ENCODE data around the gene CD48. TPM values are rescaled to one million over a fixed set of nuclear protein-coding genes. Genes with fewer than 3 reads are reported as not detected.
A peak's percentile ranks its signal among the peaks of the same experiment; 100 is the strongest.
"Not testable (repeated sequence)": the region's sequence is repeated elsewhere in the genome, so short reads cannot be mapped to it uniquely, and the experiment has no call there.

Gene CD48
- total RNA-seq, 2 donors from 2014 or later = 0.55 to 1.1 TPM

GRCh38 chr1:160731990-160732389 is 20.4 kb upstream of the CD48 start:
- Histone ChIP-seq H3K4me3 (ENCODE audit: low read length) (no peak overlapping the region), H3K36me3 (ENCODE audit: control insufficient read depth, insufficient read depth, low read length) (no peaks in the 10 kb centered on the region), H3K9ac (ENCODE audit: extremely low read depth, low read length, poor library complexity, severe bottlenecking) (no peak overlapping the region), H3K27me3 (ENCODE audit: control insufficient read depth, insufficient read depth, low read length, poor library complexity, severe bottlenecking) (no peaks in the 10 kb centered on the region), H3K9me3 (ENCODE audit: control insufficient read depth, low read length) (peaks cover 14% of the 10 kb centered on the region), H3K27ac (ENCODE audit: low read depth, low read length) (no peak overlapping the region), H3K4me1 (ENCODE audit: control insufficient read depth, insufficient read depth, low read length) (no peaks in the 10 kb centered on the region)
- Mint-ChIP-seq H3K27me3 (ENCODE audit: insufficient read depth) (no peaks in the 10 kb centered on the region), H3K9me3 (peaks cover 30% of the 10 kb centered on the region), H3K4me3 (no peak overlapping the region), H3K27ac (no peak overlapping the region), H3K36me3 (ENCODE audit: low read depth) (peaks cover 3% of the 10 kb centered on the region), H3K4me1 (no peaks in the 10 kb centered on the region)
- WGBS, 2 experiments (ENCODE audit: insufficient coverage in 1 of 2, insufficient read length in 1 of 2) = 100% methylated on average over 1 of the region's 1 CpG; no CpG with 5 or more reads in 1 of the 2 experiments
- DNase-seq = no peak
- TF ChIP-seq CTCF (conservative IDR thresholded peaks at IDR 0.05) = no peak

DNA sequence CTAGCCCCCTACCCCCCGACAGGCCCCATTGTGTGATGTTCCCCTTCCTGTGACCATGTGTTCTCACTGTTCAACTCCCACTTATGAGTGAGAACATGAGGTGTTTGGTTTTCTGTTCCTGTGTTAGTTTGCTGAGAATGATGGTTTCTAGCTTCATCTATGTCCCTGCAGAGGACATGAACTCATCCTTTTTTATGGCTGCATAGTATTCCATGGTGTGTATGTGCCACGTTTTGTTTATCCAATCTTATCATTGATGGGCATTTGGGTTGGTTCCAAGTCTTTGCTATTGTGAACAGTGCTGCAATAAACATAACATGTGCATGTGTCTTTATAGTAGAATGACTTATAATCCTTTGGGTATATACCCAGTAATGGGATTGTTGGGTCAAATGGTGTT is 19.9 kb upstream of the CD48 start:
- H3K4me3 ChIP-seq (ENCODE audit: low read length); H3K9me3 ChIP-seq (ENCODE audit: control insufficient read depth, low read length); H3K27ac ChIP-seq (ENCODE audit: low read depth, low read length); H3K9ac ChIP-seq (ENCODE audit: extremely low read depth, low read length, poor library complexity, severe bottlenecking); H3K27ac Mint-ChIP-seq; H3K27me3 Mint-ChIP-seq (ENCODE audit: insufficient read depth); H3K4me1 Mint-ChIP-seq; H3K36me3 ChIP-seq (ENCODE audit: control insufficient read depth, insufficient read depth, low read length); H3K36me3 Mint-ChIP-seq (ENCODE audit: low read depth); H3K27me3 ChIP-seq (ENCODE audit: control insufficient read depth, insufficient read depth, low read length, poor library complexity, severe bottlenecking); H3K4me1 ChIP-seq (ENCODE audit: control insufficient read depth, insufficient read depth, low read length); H3K4me3 Mint-ChIP-seq; DNase-seq: not testable (repeated sequence)
- peaks cover 25% of the 10 kb centered on the region for H3K9me3 Mint-ChIP-seq
- 86 to 92% methylated on average over 1 of the region's 2 CpGs for WGBS, 2 experiments (ENCODE audit: insufficient coverage in 1 of 2, insufficient read length in 1 of 2)

DNA sequence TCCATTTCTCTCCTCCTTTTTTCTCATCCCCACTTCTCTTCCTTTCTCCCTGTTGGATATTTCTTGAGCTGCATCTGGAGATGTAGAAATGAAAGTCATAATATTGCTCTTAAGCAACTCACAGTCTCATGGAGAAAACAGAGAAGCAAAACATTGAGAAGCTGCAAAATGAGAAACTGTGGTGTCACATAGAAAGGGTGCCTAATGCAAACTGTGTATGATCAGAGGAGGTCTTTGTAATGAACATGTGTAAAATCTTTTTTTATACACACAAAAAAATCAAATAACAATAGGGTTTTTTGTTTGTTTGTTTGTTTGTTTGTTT is 15.7 kb upstream of the CD48 start:
- no peak for DNase-seq
- Mint-ChIP-seq H3K27ac (no peak overlapping the region), H3K27me3 (ENCODE audit: insufficient read depth) (no peaks in the 10 kb centered on the region), H3K4me1 (no peaks in the 10 kb centered on the region), H3K9me3 (peaks cover 7% of the 10 kb centered on the region), H3K4me3 (no peak overlapping the region), H3K36me3 (ENCODE audit: low read depth) (no peaks in the 10 kb centered on the region)
- no peak overlapping the region for H3K27ac ChIP-seq (ENCODE audit: low read depth, low read length)
- no peak for TF ChIP-seq CTCF (conservative IDR thresholded peaks at IDR 0.05)
- no peak overlapping the region for H3K4me3 ChIP-seq (ENCODE audit: low read length)
- H3K9ac ChIP-seq (ENCODE audit: extremely low read depth, low read length, poor library complexity, severe bottlenecking) = no peak overlapping the region
- H3K4me1 ChIP-seq (ENCODE audit: control insufficient read depth, insufficient read depth, low read length) = no peaks in the 10 kb centered on the region
- H3K36me3 ChIP-seq (ENCODE audit: control insufficient read depth, insufficient read depth, low read length) = no peaks in the 10 kb centered on the region
- no peaks in the 10 kb centered on the region for H3K27me3 ChIP-seq (ENCODE audit: control insufficient read depth, insufficient read depth, low read length, poor library complexity, severe bottlenecking)
- H3K9me3 ChIP-seq (ENCODE audit: control insufficient read depth, low read length) = no peaks in the 10 kb centered on the region

- H3K27me3 Mint-ChIP-seq (ENCODE audit: insufficient read depth) = no peaks in the 10 kb centered on the region
- H3K36me3 Mint-ChIP-seq (ENCODE audit: low read depth) = no peaks in the 10 kb centered on the region
- no peaks in the 10 kb centered on the region for H3K27me3 ChIP-seq (ENCODE audit: control insufficient read depth, insufficient read depth, low read length, poor library complexity, severe bottlenecking)
- H3K4me3 Mint-ChIP-seq = no peak overlapping the region
- no peaks in the 10 kb centered on the region for H3K36me3 ChIP-seq (ENCODE audit: control insufficient read depth, insufficient read depth, low read length)
- no peaks in the 10 kb centered on the region for H3K4me1 ChIP-seq (ENCODE audit: control insufficient read depth, insufficient read depth, low read length)
- TF ChIP-seq CTCF (conservative IDR thresholded peaks at IDR 0.05) = peak; percentile 96
- peak; percentile 89 for DNase-seq
- H3K9me3 ChIP-seq (ENCODE audit: control insufficient read depth, low read length) = peaks cover 1% of the 10 kb centered on the region
- H3K27ac ChIP-seq (ENCODE audit: low read depth, low read length) = no peak overlapping the region
- H3K9me3 Mint-ChIP-seq = peaks cover 4% of the 10 kb centered on the region
- no peak overlapping the region for H3K9ac ChIP-seq (ENCODE audit: extremely low read depth, low read length, poor library complexity, severe bottlenecking)
- no peak overlapping the region for H3K27ac Mint-ChIP-seq
- H3K4me3 ChIP-seq (ENCODE audit: low read length) = no peak overlapping the region
- H3K4me1 Mint-ChIP-seq = no peaks in the 10 kb centered on the region
- 16 to 17% methylated on average over 7 to 8 of the region's 8 CpGs for WGBS, 2 experiments (ENCODE audit: insufficient coverage in 1 of 2, insufficient read length in 1 of 2)
These were observed 15.1 kb upstream of the CD48 start for GRCh38 chr1:160726498-160727315.

All from endodermal cell (in vitro differentiated cells).